Measurements from ENCODE around the gene EXOC6B.

GRCh38 chr2:72613931-72614330 lies 211.9 kb downstream of the EXOC6B start:
- TF ChIP-seq SUZ12 (IDR thresholded peaks at IDR 0.05; ENCODE audit: extremely low read depth, insufficient read depth, insufficient read length): no peak
- TF ChIP-seq ZNF274 (IDR thresholded peaks at IDR 0.05; ENCODE audit: low read depth, low read length): no peak
- no peak for TF ChIP-seq YY1 (IDR thresholded peaks at IDR 0.05; ENCODE audit: insufficient read depth, insufficient read length)

Measured in NT2/D1 (cell line).